ENCODE measurements around the gene RIN3. TPM values are rescaled to one million over a fixed set of nuclear protein-coding genes. Genes with fewer than 3 reads are reported as not detected.

Gene RIN3
- total and polyA plus RNA-seq, 12 donors, result 3.9 to 63.2 (median 30.3) TPM

DNA sequence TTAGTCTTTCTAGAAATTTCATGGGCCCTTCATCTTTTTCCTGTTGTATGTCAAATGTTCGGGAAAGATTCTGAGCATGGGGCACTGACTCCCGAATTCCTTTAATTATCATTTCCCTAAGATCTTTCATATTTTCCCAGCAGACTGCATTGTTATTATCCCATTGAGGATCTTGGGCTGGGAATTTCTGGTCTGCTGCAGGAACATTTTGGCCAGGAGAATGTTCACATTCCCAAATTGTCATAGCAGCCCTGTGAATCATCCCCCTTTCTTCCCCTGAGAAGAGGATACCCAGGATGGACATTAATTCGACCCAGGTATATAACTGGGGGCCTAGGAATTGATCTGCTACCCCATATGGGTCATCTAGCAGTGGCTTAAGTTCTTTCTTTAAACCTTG lies 112.5 kb downstream of the RIN3 start:
- H3K27ac ChIP-seq, result no peak overlapping the region
- TF ChIP-seq, protein P1, sequence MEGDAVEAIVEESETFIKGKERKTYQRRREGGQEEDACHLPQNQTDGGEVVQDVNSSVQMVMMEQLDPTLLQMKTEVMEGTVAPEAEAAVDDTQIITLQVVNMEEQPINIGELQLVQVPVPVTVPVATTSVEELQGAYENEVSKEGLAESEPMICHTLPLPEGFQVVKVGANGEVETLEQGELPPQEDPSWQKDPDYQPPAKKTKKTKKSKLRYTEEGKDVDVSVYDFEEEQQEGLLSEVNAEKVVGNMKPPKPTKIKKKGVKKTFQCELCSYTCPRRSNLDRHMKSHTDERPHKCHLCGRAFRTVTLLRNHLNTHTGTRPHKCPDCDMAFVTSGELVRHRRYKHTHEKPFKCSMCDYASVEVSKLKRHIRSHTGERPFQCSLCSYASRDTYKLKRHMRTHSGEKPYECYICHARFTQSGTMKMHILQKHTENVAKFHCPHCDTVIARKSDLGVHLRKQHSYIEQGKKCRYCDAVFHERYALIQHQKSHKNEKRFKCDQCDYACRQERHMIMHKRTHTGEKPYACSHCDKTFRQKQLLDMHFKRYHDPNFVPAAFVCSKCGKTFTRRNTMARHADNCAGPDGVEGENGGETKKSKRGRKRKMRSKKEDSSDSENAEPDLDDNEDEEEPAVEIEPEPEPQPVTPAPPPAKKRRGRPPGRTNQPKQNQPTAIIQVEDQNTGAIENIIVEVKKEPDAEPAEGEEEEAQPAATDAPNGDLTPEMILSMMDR (IDR thresholded peaks at IDR 0.05), result no peak
- no peak for TF ChIP-seq POLR2A (IDR thresholded peaks at IDR 0.05)

DNA sequence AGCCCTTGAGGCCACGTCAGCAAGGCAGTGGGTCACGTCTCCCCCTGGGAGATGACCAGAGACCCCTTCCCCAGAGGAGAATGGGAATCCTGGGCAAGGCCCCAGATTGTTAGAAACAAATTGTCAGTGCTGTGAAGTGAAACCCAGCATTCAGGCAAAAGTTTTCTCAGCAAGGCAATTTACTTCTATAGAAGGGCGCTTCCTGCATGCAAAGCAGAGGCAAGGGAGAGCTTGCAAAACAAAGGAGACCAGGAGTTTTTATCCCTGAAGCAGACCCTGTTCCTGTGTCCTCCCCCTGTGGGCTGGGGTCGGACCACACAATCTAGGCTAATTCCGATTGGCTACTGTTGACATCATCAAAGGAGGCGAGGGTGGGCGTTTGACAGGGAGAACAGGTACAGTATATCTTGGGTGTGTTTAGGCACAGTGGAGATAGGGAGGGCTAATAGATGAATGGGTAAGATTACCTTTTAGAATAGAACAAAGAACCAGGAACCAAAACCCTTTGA lies 114.2 kb downstream of the RIN3 start:
- Histone ChIP-seq H3K9me3 (replicated peaks in 1 of 3) (peaks cover 0 to 4% (median 0%) of the 10 kb centered on the region in 3 donors), H3K27me3 (no peaks in the 10 kb centered on the region), H3K4me3 (no peak overlapping the region), H3K36me3 (replicated peaks in 1 of 2) (no peaks in the 10 kb centered on the region), H3K27ac (no peak overlapping the region), H3K4me1 (replicated peaks in 1 of 2) (no peaks in the 10 kb centered on the region)
- intact Hi-C loops (cut with DNase I), result no loop called here
- 97 to 100% (median 99%) methylated on average over 7 of the region's 7 CpGs for WGBS, 4 donors
- no peak for DNase-seq
- TF ChIP-seq, protein P1 (IDR thresholded peaks at IDR 0.05), result no peak
- no peak for TF ChIP-seq POLR2A (IDR thresholded peaks at IDR 0.05)

More for the DNA sequence above, 112.5 kb downstream of the RIN3 start:
- H3K27me3 ChIP-seq, result no peaks in the 10 kb centered on the region
- no peaks in the 10 kb centered on the region for H3K4me1 ChIP-seq (replicated peaks in 1 of 2)
- H3K4me3 ChIP-seq, result no peak overlapping the region
- H3K36me3 ChIP-seq (replicated peaks in 1 of 2), result no peaks in the 10 kb centered on the region
- no peak for DNase-seq
- 85 to 93% (median 88%) methylated on average over 3 of the region's 3 CpGs for WGBS, 4 donors
- intact Hi-C loops (cut with DNase I), result no loop called here
- H3K9me3 ChIP-seq (replicated peaks in 1 of 3), result peaks cover 0 to 4% (median 0%) of the 10 kb centered on the region in 3 donors

DNA sequence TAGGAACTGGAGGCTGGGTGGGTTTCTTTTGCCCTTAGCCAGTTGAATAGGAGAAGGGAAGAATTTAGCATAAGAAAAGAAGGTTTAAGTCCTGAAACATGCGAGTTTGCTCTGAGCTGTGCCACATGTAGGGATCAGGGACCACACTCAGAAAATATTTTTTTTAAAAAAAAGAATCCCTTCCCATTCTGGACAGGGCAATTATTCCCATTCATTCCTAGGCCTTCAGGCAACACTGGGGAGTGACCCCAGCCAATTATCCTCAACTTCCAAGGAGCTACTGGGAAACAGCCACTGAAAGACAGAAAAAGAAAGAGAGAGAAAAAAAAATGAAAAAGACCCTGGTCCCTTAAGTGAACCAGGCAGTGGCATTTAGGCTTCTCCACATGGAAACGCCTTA lies 115.1 kb downstream of the RIN3 start:
- TF ChIP-seq, protein P1 (IDR thresholded peaks at IDR 0.05), result no peak
- TF ChIP-seq POLR2A (IDR thresholded peaks at IDR 0.05), result no peak
- Histone ChIP-seq H3K4me1 (replicated peaks in 1 of 2) (peaks cover 0 to 4% of the 10 kb centered on the region in 2 donors), H3K36me3 (replicated peaks in 1 of 2) (no peaks in the 10 kb centered on the region), H3K27me3 (no peaks in the 10 kb centered on the region), H3K27ac (no peak overlapping the region), H3K9me3 (replicated peaks in 1 of 3) (peaks cover 0 to 4% (median 0%) of the 10 kb centered on the region in 3 donors), H3K4me3 (no peak overlapping the region)
- DNase-seq, result no peak
- 84 to 97% (median 88%) methylated on average over 2 of the region's 2 CpGs for WGBS, 4 donors
- intact Hi-C loops (cut with DNase I), result no loop called here

DNA sequence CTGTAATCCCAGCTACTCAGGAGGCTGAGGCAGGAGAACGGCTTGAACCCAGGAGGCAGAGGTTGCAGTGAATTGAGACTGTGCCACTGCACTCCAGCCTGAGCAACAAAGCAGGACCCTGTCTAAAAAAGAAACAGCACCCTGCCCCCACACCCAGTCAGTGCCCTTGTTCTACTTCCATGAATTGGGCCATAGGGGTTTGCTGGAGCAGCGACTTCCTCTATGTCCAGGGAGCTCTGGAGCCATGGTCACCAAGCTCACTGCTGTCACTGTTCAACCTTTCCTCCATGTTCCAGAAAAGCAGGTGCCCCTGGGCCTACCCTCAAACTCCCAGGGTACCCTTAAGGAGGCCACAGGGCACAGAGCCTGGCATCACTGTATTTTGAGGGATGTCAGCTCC lies 116.8 kb downstream of the RIN3 start:
- intact Hi-C loops (cut with DNase I), result no loop called here
- Histone ChIP-seq H3K27ac (no peak overlapping the region), H3K9me3 (replicated peaks in 1 of 3) (peaks cover 0 to 4% (median 0%) of the 10 kb centered on the region in 3 donors), H3K4me1 (replicated peaks in 1 of 2) (peaks cover 0 to 4% of the 10 kb centered on the region in 2 donors), H3K4me3 (no peak overlapping the region), H3K36me3 (replicated peaks in 1 of 2) (no peaks in the 10 kb centered on the region), H3K27me3 (no peaks in the 10 kb centered on the region)
- 90 to 95% (median 91%) methylated on average over 2 of the region's 2 CpGs for WGBS, 4 donors
- no peak for DNase-seq
- TF ChIP-seq, protein P1 (IDR thresholded peaks at IDR 0.05), result no peak
- no peak for TF ChIP-seq POLR2A (IDR thresholded peaks at IDR 0.05)

Measured in adrenal gland (tissue), 12 donors.